DND-41 (cell line): ENCODE results near the gene NOX5.

Experiments used
- ATAC-seq: fragments of 200-7000 bp; cut with Tn5 transposase; 3 replicates; pipeline ENCODE4 v1.9.1; 2021; ENCODE audit warnings: low read depth; ENCODE audit not compliant: insufficient read depth
- DNase-seq: peaks from one replicate; pipeline ENCODE4 v3.0.0-alpha.2; 2020
- H2AFZ ChIP-seq: 2 replicates; pipeline ENCODE4 v1.6.0; 2012; ENCODE audit warnings: low read depth, low read length
- H3K27ac ChIP-seq: 2 replicates; pipeline ENCODE4 v1.5.1; 2012; ENCODE audit warnings: low read length, inconsistent platforms
- H3K27me3 ChIP-seq: fragments of 200-600 bp; sonication (generic); 2 replicates; pipeline ENCODE4 v1.6.0; 2012; ENCODE audit warnings: low read length, mild to moderate bottlenecking, inconsistent platforms; ENCODE audit not compliant: insufficient read depth, poor library complexity
- H3K36me3 ChIP-seq: 2 replicates; pipeline ENCODE4 v1.5.1; 2012; ENCODE audit warnings: low read length, inconsistent platforms; ENCODE audit not compliant: insufficient read depth
- H3K4me1 ChIP-seq: 2 replicates; pipeline ENCODE4 v1.5.1; 2012; ENCODE audit warnings: mild to moderate bottlenecking, low read length; ENCODE audit not compliant: insufficient read depth
- H3K4me2 ChIP-seq: 2 replicates; pipeline ENCODE4 v1.6.0; 2012; ENCODE audit warnings: mild to moderate bottlenecking, moderate library complexity, low read length, inconsistent platforms; ENCODE audit not compliant: insufficient read depth
- H3K4me3 ChIP-seq, 2 experiments: fragments of 200-600 bp in 1 of 2; shearing (Covaris generic) in 1 of 2; 2 replicates each; pipeline ENCODE4 v1.5.1; 2012 to 2016; ENCODE audit warnings: inconsistent platforms in 2 of 2, low read length in 2 of 2, mild to moderate bottlenecking in 2 of 2, low read depth in 1 of 2, moderate library complexity in 1 of 2
- H3K79me2 ChIP-seq: 2 replicates; pipeline ENCODE4 v1.6.0; 2012; ENCODE audit warnings: low read length, inconsistent platforms; ENCODE audit not compliant: insufficient read depth
- H3K9ac ChIP-seq: 2 replicates; pipeline ENCODE4 v1.6.0; 2012; ENCODE audit warnings: low read depth, mild to moderate bottlenecking, inconsistent platforms, low read length, moderate library complexity
- H3K9me3 ChIP-seq: 2 replicates; pipeline ENCODE4 v1.5.1; 2012; ENCODE audit warnings: low read length, moderate library complexity, mild to moderate bottlenecking, inconsistent platforms; ENCODE audit not compliant: insufficient read depth, severe bottlenecking
- H4K20me1 ChIP-seq: 2 replicates; pipeline ENCODE4 v1.6.0; 2012; ENCODE audit warnings: low read length; ENCODE audit not compliant: insufficient read depth
- CTCF ChIP-seq: IDR thresholded peaks from 2 replicates; pipeline ENCODE4 v1.5.1; 2012; ENCODE audit warnings: borderline replicate concordance, low read length, moderate library complexity, mild to moderate bottlenecking; ENCODE audit not compliant: poor library complexity, severe bottlenecking; ENCODE audit errors: extremely low read depth
- EZH2 ChIP-seq: IDR thresholded peaks from 3 replicates; pipeline ENCODE4 v1.6.1; 2012; ENCODE audit warnings: borderline replicate concordance, low read depth, mild to moderate bottlenecking, moderate library complexity, low read length, inconsistent platforms; ENCODE audit not compliant: severe bottlenecking

Gene NOX5

GRCh38 chr15:69088300-69088965 lies 73.9 kb downstream of the NOX5 start:
- no peaks in the 10 kb centered on the region for H3K36me3 ChIP-seq
- H3K27me3 ChIP-seq = peaks cover 28% of the 10 kb centered on the region
- no peaks in the 10 kb centered on the region for H3K79me2 ChIP-seq
- H3K4me2 ChIP-seq = no peak overlapping the region
- DNase-seq (no peak), ATAC-seq (no peak)
- H3K4me3 ChIP-seq = no peak overlapping the region
- H3K9me3 ChIP-seq = no peaks in the 10 kb centered on the region
- H3K27ac ChIP-seq = no peak overlapping the region
- no peaks in the 10 kb centered on the region for H3K4me1 ChIP-seq
- H4K20me1 ChIP-seq = no peaks in the 10 kb centered on the region
- no peak overlapping the region for H3K9ac ChIP-seq
- H2AFZ ChIP-seq = no peak overlapping the region
- TF ChIP-seq EZH2 = no peak
- no peak for TF ChIP-seq CTCF

GRCh38 chr15:69089258-69089657 lies 74.8 kb downstream of the NOX5 start:
- ATAC-seq (no peak), DNase-seq (no peak)
- Histone ChIP-seq H3K36me3 (no peaks in the 10 kb centered on the region), H2AFZ (no peak overlapping the region), H3K4me1 (no peaks in the 10 kb centered on the region), H3K4me2 (no peak overlapping the region), H4K20me1 (no peaks in the 10 kb centered on the region), H3K4me3 (no peak overlapping the region), H3K79me2 (no peaks in the 10 kb centered on the region), H3K27me3 (peaks cover 23% of the 10 kb centered on the region), H3K27ac (no peak overlapping the region), H3K9me3 (no peaks in the 10 kb centered on the region), H3K9ac (no peak overlapping the region)
- TF ChIP-seq EZH2 = no peak
- no peak for TF ChIP-seq CTCF

GRCh38 chr15:69090197-69090948 lies 75.9 kb downstream of the NOX5 start:
- Histone ChIP-seq H3K9ac (no peak overlapping the region), H3K4me2 (no peak overlapping the region), H3K27ac (no peak overlapping the region), H3K4me1 (no peaks in the 10 kb centered on the region), H3K27me3 (peaks cover 16% of the 10 kb centered on the region), H3K4me3 (no peak overlapping the region), H4K20me1 (no peaks in the 10 kb centered on the region), H3K36me3 (no peaks in the 10 kb centered on the region), H2AFZ (no peak overlapping the region), H3K9me3 (no peaks in the 10 kb centered on the region), H3K79me2 (no peaks in the 10 kb centered on the region)
- DNase-seq (no peak), ATAC-seq (no peak)
- TF ChIP-seq EZH2 = no peak
- no peak for TF ChIP-seq CTCF
